GM18526 (cell line): ENCODE measurements around the gene CNOT1.

Source experiments
- POLR2A ChIP-seq: IDR thresholded peaks from 3 replicates; pipeline ENCODE4 v1.6.1; 2011; ENCODE audit not compliant: insufficient read length; ENCODE audit errors: extremely low read depth

CNOT1 gene

DNA sequence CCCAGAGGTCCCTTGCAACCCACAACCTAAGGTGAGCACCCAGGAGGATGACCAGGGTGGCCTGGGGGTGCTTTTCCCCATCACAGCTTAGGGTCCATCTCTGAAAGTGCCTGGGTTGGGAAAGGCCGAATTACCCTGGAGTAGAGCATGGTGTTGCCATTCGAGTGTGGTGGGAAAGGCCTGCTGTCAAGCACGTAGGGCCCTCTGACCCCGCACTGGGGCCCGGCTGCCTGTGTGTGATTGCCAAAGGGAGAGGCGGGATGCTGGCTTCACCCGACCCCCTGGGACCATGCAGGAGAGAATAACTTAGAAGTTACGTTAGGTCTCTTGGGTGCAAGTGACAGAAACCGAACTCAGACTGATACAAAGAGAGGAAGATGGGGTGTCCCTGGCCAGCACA, 157.4 kb downstream of the CNOT1 start:
- TF ChIP-seq POLR2A, result no peak

DNA sequence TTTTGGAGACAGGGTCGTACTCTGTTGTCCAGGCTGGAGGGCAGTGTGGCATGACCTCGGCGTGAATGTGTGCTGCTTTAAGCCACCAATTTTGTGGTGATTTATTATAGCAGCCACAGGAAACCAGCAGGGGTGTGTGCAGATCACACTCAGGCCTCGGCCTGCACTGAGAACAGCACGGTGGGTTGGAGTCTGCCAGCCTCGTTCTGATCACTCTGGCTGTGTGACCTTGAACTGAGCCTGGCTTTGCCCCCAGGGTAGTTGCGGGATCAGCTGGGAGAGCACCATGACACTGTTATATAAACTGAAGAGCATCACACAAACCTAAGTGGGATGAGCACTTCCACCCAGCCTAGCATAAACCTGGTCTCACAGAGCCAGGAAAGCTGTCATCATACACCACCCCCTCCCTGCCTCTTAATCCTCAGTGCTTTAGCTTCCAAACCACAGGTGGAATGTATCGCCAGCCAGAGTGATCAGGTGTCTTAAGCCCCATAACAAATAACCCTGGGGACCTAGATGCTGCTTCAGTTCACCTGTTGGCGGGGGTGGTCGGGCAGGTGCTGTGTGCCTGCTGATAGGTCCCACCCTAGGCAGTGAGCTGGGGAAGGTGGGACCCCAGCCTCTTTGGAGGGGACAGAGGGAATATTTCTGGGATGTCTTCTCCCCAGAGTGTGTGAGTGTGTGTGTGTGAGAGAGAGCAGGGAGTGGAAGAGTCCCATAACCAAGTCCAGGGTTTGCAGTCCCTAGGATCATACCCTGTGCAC, 158.2 kb downstream of the CNOT1 start:
- no peak for TF ChIP-seq POLR2A
